ENCODE measurements around the gene ARFGAP2. TPM values are rescaled to one million over a fixed set of nuclear protein-coding genes. Genes with fewer than 3 reads are reported as not detected.

Gene ARFGAP2
- total RNA-seq, 2 experiments from 2014 or later: 70.1 to 71.7 TPM

GRCh38 chr11:47175746-47176327 is 842 bp downstream of the ARFGAP2 start:
- peaks cover 28% of the 10 kb centered on the region for H3K36me3 Mint-ChIP-seq (ENCODE audit: low read depth)
- ATAC-seq (no peak), DNase-seq (no peak)
- H3K4me3 Mint-ChIP-seq: peak overlapping the region; percentile 94
- H3K27ac Mint-ChIP-seq: peak overlapping the region; percentile 99
- CTCF ChIA-PET: interaction anchor here (1.0 to 2.5 kb wide), 2 partner anchors 13 to 23 kb away, joined by 3 to 10 read pairs; no protein-coding TSS in a partner anchor
- POLR2A ChIA-PET: interaction anchor here (0.8 to 5.5 kb wide), 4 partner anchors 9 to 110 kb away, joined by 3 to 41 read pairs (median 4); partner anchors contain the start of gene DDB2
- peaks cover 44% of the 10 kb centered on the region for H3K4me1 Mint-ChIP-seq (ENCODE audit: low read depth)
- no peaks in the 10 kb centered on the region for H3K9me3 Mint-ChIP-seq
- H3K27me3 Mint-ChIP-seq: no peaks in the 10 kb centered on the region
- TF ChIP-seq CTCF (IDR thresholded peaks at IDR 0.05): no peak
- intact Hi-C loops (cut with micrococcal nuclease): loop anchor here (5.0 kb wide), 2 partner anchors 41 to 81 kb away; partner anchors contain the start of gene NR1H3

- H3K27me3 Mint-ChIP-seq: no peaks in the 10 kb centered on the region
- peaks cover 40% of the 10 kb centered on the region for H3K4me1 Mint-ChIP-seq (ENCODE audit: low read depth)
- CTCF ChIA-PET: interaction anchor here (1.3 to 2.9 kb wide), 3 partner anchors 10 to 87 kb away, joined by 3 to 21 read pairs (median 10); no protein-coding TSS in a partner anchor
- no peak for TF ChIP-seq CTCF (IDR thresholded peaks at IDR 0.05)
- POLR2A ChIA-PET: interaction anchor here (0.9 to 3.6 kb wide), 2 partner anchors 10 to 15 kb away, joined by 5 to 20 read pairs; no protein-coding TSS in a partner anchor
- intact Hi-C loops (cut with micrococcal nuclease): no loop called here
- H3K36me3 Mint-ChIP-seq (ENCODE audit: low read depth): peaks cover 34% of the 10 kb centered on the region
- no peak for ATAC-seq
- peak overlapping the region; percentile 49 for H3K27ac Mint-ChIP-seq
- no peaks in the 10 kb centered on the region for H3K9me3 Mint-ChIP-seq
- no peak for DNase-seq
- no peak overlapping the region for H3K4me3 Mint-ChIP-seq
Measured at GRCh38 chr11:47172740-47173336, 3.8 kb downstream of the ARFGAP2 start.

GRCh38 chr11:47171856-47172255 is 4.8 kb downstream of the ARFGAP2 start:
- Mint-ChIP-seq H3K9me3 (no peaks in the 10 kb centered on the region), H3K36me3 (ENCODE audit: low read depth) (peaks cover 34% of the 10 kb centered on the region), H3K4me3 (no peak overlapping the region), H3K27me3 (no peaks in the 10 kb centered on the region), H3K27ac (no peak overlapping the region), H3K4me1 (ENCODE audit: low read depth) (peaks cover 35% of the 10 kb centered on the region)
- ATAC-seq (no peak), DNase-seq (no peak)
- ChIA-PET CTCF (interaction anchor here (1.0 to 2.9 kb wide), 5 partner anchors 9 to 39 kb away, joined by 3 to 21 read pairs (median 5); no protein-coding TSS in a partner anchor), POLR2A (interaction anchor here (0.9 to 3.6 kb wide), 3 partner anchors 9 to 15 kb away, joined by 5 to 20 read pairs (median 5); partner anchors contain the start of gene PACSIN3)
- TF ChIP-seq CTCF (IDR thresholded peaks at IDR 0.05): no peak
- intact Hi-C loops (cut with micrococcal nuclease): no loop called here

GRCh38 chr11:47171061-47171838 is 5.4 kb downstream of the ARFGAP2 start:
- Mint-ChIP-seq H3K4me1 (ENCODE audit: low read depth) (peaks cover 35% of the 10 kb centered on the region), H3K36me3 (ENCODE audit: low read depth) (peaks cover 38% of the 10 kb centered on the region), H3K27me3 (no peaks in the 10 kb centered on the region), H3K27ac (peak overlapping the region; percentile 52), H3K4me3 (no peak overlapping the region), H3K9me3 (no peaks in the 10 kb centered on the region)
- ChIA-PET CTCF (interaction anchor here (1.0 to 2.9 kb wide), 5 partner anchors 8 to 40 kb away, joined by 3 to 21 read pairs (median 5); no protein-coding TSS in a partner anchor), POLR2A (interaction anchor here (1.5 to 3.6 kb wide), 2 partner anchors 8 to 15 kb away, joined by 5 to 20 read pairs; partner anchors contain the start of gene PACSIN3)
- no peak for TF ChIP-seq CTCF (IDR thresholded peaks at IDR 0.05)
- DNase-seq (no peak), ATAC-seq (no peak)
- intact Hi-C loops (cut with micrococcal nuclease): no loop called here

Data from activated CD8-positive, alpha-beta T cell treated with anti-CD3 and anti-CD28 coated beads for 36 hours (primary cell).